ENCODE results near the gene SYTL2.

GRCh38 chr11:85756401-85757200 lies 54.3 kb downstream of the SYTL2 start:
- TF ChIP-seq CTCF (IDR thresholded peaks at IDR 0.05): no peak
- no peak for TF ChIP-seq POLR2A (IDR thresholded peaks at IDR 0.05)

Measured in adrenal gland (tissue), 5 donors.